K562 (cell line): ENCODE measurements around the gene RYR1. TPM values are rescaled to one million over a fixed set of nuclear protein-coding genes. Genes with fewer than 3 reads are reported as not detected.
A peak's percentile ranks its signal among the peaks of the same experiment; 100 is the strongest.

ENCODE experiments used
- CBFA2T2 ChIP-seq: fragments of 450-650 bp; conservative IDR thresholded peaks from 2 replicates; pipeline ENCODE4 v1.6.1; 2017; ENCODE audit warnings: mild to moderate bottlenecking
- CCAR2 ChIP-seq: fragments of 200-400 bp; formaldehyde crosslinking; IDR thresholded peaks from 2 replicates; pipeline ENCODE4 v1.6.1; 2017; ENCODE audit warnings: mild to moderate bottlenecking, low read depth, low read length
- DDX20 ChIP-seq: fragments of 450-650 bp; IDR thresholded peaks from 2 replicates; pipeline ENCODE4 v1.6.1; 2016; ENCODE audit warnings: missing genetic modification characterization, low read depth, mild to moderate bottlenecking, missing compliant biosample characterization, moderate library complexity
- GTF2F1 ChIP-seq: IDR thresholded peaks from 2 replicates; pipeline ENCODE4 v1.6.1; 2011; ENCODE audit warnings: low read depth, low read length, improper control_type of control experiment
- HDAC6 ChIP-seq: IDR thresholded peaks from 2 replicates; pipeline ENCODE4 v1.6.1; 2012; ENCODE audit warnings: low read depth, mild to moderate bottlenecking, control low read depth, inconsistent platforms, low read length, moderate library complexity
- HMG20A ChIP-seq: fragments of 450-650 bp; formaldehyde crosslinking; conservative IDR thresholded peaks from 2 replicates; pipeline ENCODE4 v1.4.0; 2020; ENCODE audit warnings: mild to moderate bottlenecking, mixed read lengths
- HMG20B ChIP-seq: fragments of 250-450 bp; sonication (Bioruptor Pico); IDR thresholded peaks from 2 replicates; pipeline ENCODE4 v1.5.0; 2021; ENCODE audit warnings: mild to moderate bottlenecking
- KLF16 ChIP-seq: IDR thresholded peaks from 2 replicates; pipeline ENCODE4 v1.6.1; 2016; ENCODE audit warnings: antibody characterized with exemption
- NFATC3 ChIP-seq: fragments of 450-650 bp; IDR thresholded peaks from 2 replicates; pipeline ENCODE4 v1.6.1; 2017; ENCODE audit warnings: mild to moderate bottlenecking
- NFE2 ChIP-seq: IDR thresholded peaks from 2 replicates; pipeline ENCODE4 v1.6.1; 2014; ENCODE audit warnings: antibody characterized with exemption, low read depth
- RBBP5 ChIP-seq: fragments of 200-600 bp; sonication (generic); IDR thresholded peaks from 2 replicates; pipeline ENCODE4 v1.6.1; 2012; ENCODE audit warnings: borderline replicate concordance, mild to moderate bottlenecking, low read length, control low read depth, inconsistent platforms; ENCODE audit not compliant: insufficient read depth, poor library complexity, severe bottlenecking
- SIRT6 ChIP-seq: IDR thresholded peaks from one replicate; pipeline ENCODE4 v1.6.1; 2012; ENCODE audit warnings: low read depth, mild to moderate bottlenecking, control low read depth, inconsistent platforms, low read length, moderate library complexity
- TAL1 ChIP-seq: fragments of 450-650 bp; IDR thresholded peaks from 2 replicates; pipeline ENCODE4 v1.6.1; 2016; ENCODE audit warnings: mild to moderate bottlenecking
- TBP ChIP-seq: optimal IDR thresholded peaks from 2 replicates; pipeline ENCODE3; 2011; ENCODE audit warnings: low read depth, low read length, improper control_type of control experiment
- polyA plus RNA-seq, 8 experiments: library from polyadenylated mRNA; depleted of rRNA in 4 of 8; stranded (reverse) in 5 of 8; unstranded in 3 of 8; fragments of >200 nt; fragmentation: Nextera tagmentation in 2 of 8; fragmentation: Illumina TruSeq in 1 of 8; extraction: Ambion mirVana in 2 of 8; extraction: Trizol in 1 of 8; gene quantifications; 2 replicates each; pipeline versions ENCODE4 v1.2.1 to v1.2.3, GENCODE V29; 2011 to 2014; ENCODE audit warnings: inconsistent platforms in 1 of 8, missing spikeins in 1 of 8
- total RNA-seq, 7 experiments: library from RNA; depleted of rRNA in 6 of 7; stranded (reverse); fragments of >200 nt in 6 of 7; fragmentation: Illumina TruSeq in 2 of 7; extraction: Trizol in 2 of 7; gene quantifications; 2 replicates each; pipeline versions ENCODE4 v1.2.1 to v1.2.3, GENCODE V29; 2011 to 2021; ENCODE audit warnings: low replicate concordance in 1 of 7
- TF ChIP-seq, protein P1 (sequence below): sonication (generic); formaldehyde crosslinking; IDR thresholded peaks from 2 replicates; pipeline ENCODE4 v1.8.0; 2023; ENCODE audit warnings: missing genetic modification reagents, mild to moderate bottlenecking, borderline replicate concordance
- TF ChIP-seq, protein P2 (sequence below), 2 experiments: fragments of 250-450 bp in 1 of 2; fragments of 450-650 bp in 1 of 2; sonication (Bioruptor Pico) in 1 of 2; IDR thresholded peaks; 2 replicates each; pipeline versions ENCODE4 v1.6.1 to v1.8.0; 2016 to 2021; ENCODE audit warnings: mild to moderate bottlenecking in 2 of 2, moderate library complexity in 2 of 2, missing compliant biosample characterization in 1 of 2, missing genetic modification characterization in 1 of 2
- TF ChIP-seq, protein P3 (sequence below): sonication (generic); formaldehyde crosslinking; IDR thresholded peaks from 2 replicates; pipeline ENCODE4 v1.4.0; 2020; ENCODE audit warnings: mild to moderate bottlenecking, missing genetic modification reagents
- TF ChIP-seq, protein P4 (sequence below): fragments of 250-450 bp; sonication (Bioruptor Pico); IDR thresholded peaks from 2 replicates; pipeline ENCODE4 v1.4.0; 2020; ENCODE audit warnings: mild to moderate bottlenecking, moderate library complexity

The RYR1 gene
- total and polyA plus RNA-seq, 9 of the 15 experiments (the other 6 are each of a cell fraction or from before 2014, with no cell fraction given): 0.11 to 7.4 (median 3.7) TPM

DNA sequence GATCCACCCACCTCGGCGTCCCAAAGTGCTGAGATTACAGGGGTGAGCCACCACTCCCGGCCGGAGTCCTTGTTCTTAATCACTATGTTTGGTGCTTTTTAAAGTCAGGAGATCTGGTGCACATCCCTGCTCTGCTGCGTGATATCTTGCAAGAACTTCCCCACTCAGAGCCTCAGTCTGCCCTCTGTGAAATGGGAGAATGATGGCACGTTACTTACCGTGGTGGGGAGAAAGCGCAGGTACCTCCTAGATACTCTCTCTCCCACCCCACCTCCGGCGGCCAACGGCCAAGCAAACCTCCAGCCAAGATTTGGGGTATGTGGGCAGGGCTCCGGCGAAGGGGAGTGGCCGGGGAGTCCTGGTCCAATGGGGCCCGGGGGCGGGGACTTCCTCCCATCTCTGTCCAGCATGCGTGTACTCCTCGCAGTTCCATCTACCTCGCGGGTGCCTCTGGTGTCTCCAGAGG lies at the start of gene RYR1 (continued):
- TF ChIP-seq, protein P1, sequence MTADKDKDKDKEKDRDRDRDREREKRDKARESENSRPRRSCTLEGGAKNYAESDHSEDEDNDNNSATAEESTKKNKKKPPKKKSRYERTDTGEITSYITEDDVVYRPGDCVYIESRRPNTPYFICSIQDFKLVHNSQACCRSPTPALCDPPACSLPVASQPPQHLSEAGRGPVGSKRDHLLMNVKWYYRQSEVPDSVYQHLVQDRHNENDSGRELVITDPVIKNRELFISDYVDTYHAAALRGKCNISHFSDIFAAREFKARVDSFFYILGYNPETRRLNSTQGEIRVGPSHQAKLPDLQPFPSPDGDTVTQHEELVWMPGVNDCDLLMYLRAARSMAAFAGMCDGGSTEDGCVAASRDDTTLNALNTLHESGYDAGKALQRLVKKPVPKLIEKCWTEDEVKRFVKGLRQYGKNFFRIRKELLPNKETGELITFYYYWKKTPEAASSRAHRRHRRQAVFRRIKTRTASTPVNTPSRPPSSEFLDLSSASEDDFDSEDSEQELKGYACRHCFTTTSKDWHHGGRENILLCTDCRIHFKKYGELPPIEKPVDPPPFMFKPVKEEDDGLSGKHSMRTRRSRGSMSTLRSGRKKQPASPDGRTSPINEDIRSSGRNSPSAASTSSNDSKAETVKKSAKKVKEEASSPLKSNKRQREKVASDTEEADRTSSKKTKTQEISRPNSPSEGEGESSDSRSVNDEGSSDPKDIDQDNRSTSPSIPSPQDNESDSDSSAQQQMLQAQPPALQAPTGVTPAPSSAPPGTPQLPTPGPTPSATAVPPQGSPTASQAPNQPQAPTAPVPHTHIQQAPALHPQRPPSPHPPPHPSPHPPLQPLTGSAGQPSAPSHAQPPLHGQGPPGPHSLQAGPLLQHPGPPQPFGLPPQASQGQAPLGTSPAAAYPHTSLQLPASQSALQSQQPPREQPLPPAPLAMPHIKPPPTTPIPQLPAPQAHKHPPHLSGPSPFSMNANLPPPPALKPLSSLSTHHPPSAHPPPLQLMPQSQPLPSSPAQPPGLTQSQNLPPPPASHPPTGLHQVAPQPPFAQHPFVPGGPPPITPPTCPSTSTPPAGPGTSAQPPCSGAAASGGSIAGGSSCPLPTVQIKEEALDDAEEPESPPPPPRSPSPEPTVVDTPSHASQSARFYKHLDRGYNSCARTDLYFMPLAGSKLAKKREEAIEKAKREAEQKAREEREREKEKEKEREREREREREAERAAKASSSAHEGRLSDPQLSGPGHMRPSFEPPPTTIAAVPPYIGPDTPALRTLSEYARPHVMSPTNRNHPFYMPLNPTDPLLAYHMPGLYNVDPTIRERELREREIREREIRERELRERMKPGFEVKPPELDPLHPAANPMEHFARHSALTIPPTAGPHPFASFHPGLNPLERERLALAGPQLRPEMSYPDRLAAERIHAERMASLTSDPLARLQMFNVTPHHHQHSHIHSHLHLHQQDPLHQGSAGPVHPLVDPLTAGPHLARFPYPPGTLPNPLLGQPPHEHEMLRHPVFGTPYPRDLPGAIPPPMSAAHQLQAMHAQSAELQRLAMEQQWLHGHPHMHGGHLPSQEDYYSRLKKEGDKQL (CRISPR knock-in tag): no peak
- TF ChIP-seq, protein P2, sequence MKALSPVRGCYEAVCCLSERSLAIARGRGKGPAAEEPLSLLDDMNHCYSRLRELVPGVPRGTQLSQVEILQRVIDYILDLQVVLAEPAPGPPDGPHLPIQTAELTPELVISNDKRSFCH (CRISPR knock-in tag; IDR thresholded peaks at IDR 0.05): no peak
- TF ChIP-seq, protein P2 (tag; IDR thresholded peaks at IDR 0.05): 0 out of 2 replicates have a peak, but pooled peaks have one; percentile 29
- TF ChIP-seq, protein P3, sequence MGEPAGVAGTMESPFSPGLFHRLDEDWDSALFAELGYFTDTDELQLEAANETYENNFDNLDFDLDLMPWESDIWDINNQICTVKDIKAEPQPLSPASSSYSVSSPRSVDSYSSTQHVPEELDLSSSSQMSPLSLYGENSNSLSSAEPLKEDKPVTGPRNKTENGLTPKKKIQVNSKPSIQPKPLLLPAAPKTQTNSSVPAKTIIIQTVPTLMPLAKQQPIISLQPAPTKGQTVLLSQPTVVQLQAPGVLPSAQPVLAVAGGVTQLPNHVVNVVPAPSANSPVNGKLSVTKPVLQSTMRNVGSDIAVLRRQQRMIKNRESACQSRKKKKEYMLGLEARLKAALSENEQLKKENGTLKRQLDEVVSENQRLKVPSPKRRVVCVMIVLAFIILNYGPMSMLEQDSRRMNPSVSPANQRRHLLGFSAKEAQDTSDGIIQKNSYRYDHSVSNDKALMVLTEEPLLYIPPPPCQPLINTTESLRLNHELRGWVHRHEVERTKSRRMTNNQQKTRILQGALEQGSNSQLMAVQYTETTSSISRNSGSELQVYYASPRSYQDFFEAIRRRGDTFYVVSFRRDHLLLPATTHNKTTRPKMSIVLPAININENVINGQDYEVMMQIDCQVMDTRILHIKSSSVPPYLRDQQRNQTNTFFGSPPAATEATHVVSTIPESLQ: no peak
- TF ChIP-seq GTF2F1 (no peak), KLF16 (no peak), HMG20A (no peak), DDX20 (no peak), NFE2 (no peak), CCAR2 (no peak), CBFA2T2 (no peak), HDAC6 (no peak), HMG20B (no peak), TBP (no peak), NFATC3 (no peak), TAL1 (no peak), SIRT6 (no peak), RBBP5 (no peak)
- TF ChIP-seq, protein P4, sequence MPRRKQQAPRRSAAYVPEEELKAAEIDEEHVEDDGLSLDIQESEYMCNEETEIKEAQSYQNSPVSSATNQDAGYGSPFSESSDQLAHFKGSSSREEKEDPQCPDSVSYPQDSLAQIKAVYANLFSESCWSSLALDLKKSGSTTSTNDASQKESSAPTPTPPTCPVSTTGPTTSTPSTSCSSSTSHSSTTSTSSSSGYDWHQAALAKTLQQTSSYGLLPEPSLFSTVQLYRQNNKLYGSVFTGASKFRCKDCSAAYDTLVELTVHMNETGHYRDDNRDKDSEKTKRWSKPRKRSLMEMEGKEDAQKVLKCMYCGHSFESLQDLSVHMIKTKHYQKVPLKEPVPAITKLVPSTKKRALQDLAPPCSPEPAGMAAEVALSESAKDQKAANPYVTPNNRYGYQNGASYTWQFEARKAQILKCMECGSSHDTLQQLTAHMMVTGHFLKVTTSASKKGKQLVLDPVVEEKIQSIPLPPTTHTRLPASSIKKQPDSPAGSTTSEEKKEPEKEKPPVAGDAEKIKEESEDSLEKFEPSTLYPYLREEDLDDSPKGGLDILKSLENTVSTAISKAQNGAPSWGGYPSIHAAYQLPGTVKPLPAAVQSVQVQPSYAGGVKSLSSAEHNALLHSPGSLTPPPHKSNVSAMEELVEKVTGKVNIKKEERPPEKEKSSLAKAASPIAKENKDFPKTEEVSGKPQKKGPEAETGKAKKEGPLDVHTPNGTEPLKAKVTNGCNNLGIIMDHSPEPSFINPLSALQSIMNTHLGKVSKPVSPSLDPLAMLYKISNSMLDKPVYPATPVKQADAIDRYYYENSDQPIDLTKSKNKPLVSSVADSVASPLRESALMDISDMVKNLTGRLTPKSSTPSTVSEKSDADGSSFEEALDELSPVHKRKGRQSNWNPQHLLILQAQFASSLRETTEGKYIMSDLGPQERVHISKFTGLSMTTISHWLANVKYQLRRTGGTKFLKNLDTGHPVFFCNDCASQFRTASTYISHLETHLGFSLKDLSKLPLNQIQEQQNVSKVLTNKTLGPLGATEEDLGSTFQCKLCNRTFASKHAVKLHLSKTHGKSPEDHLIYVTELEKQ (CRISPR knock-in tag): no peak
